Left forelimb (tissue), 1 donor: ENCODE results near the gene FBXW4.
"Not testable (repeated sequence)": the region's sequence is repeated elsewhere in the genome, so short reads cannot be mapped to it uniquely, and the experiment has no call there.

Source experiments
- DNase-seq: peaks from one replicate; pipeline ENCODE4 v3.0.0-alpha.2; 2018; ENCODE audit warnings: low spot score

Gene FBXW4

GRCh38 chr10:101653536-101653935 lies 41.4 kb downstream of the FBXW4 start:
- no peak for DNase-seq

DNA sequence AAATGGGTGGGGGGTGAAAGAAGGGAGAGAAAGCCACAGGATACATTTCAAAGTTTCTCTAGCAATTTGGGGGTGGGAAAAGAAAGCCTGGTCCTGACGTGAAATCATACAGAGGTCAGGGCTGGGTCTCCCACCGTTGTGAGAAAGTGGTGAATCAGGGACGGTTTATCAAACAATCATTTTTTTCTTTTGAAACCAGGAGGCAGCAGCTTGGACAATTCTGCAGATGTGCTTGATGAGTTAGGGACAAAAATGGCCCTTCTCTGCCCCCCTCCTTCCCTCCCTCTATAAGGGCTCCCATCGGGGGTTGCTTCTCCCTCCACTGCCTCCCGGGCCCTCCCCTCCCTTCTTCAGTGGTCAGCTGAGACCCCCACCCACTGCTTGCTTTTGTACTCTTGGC lies 43.6 kb downstream of the FBXW4 start:
- DNase-seq, result no peak

- DNase-seq, result no peak
Measured at GRCh38 chr10:101650863-101651262, 44.1 kb downstream of the FBXW4 start.

- no peak for DNase-seq
Measured at GRCh38 chr10:101649525-101650085, 45.4 kb downstream of the FBXW4 start.

DNA sequence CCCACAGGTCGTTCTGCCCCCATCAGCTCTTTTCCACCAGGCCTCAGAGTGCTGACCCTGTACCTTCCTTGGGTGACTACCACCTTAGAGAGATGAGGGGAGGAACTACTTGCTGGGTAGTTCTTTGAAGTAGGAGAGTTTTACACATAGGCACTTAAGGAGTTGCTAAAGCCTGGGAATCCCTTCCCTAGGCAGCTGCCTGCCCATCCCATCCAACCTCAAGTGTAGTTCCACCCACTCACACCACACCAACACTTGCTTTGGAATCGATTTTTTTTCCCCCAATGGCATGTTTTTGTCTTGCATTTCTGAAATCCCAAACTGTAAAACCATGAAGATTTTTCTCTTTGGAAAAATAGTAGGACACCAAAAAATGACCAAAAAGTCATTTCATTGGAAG lies 47.7 kb downstream of the FBXW4 start:
- no peak for DNase-seq

- no peak for DNase-seq
Measured at GRCh38 chr10:101646364-101646763, 48.6 kb downstream of the FBXW4 start.

- no peak for DNase-seq
Measured at GRCh38 chr10:101645659-101646058, 49.3 kb downstream of the FBXW4 start.

GRCh38 chr10:101644002-101644401 lies 51.0 kb downstream of the FBXW4 start:
- no peak for DNase-seq

- no peak for DNase-seq
Measured at GRCh38 chr10:101643546-101643945, 51.4 kb downstream of the FBXW4 start.

DNA sequence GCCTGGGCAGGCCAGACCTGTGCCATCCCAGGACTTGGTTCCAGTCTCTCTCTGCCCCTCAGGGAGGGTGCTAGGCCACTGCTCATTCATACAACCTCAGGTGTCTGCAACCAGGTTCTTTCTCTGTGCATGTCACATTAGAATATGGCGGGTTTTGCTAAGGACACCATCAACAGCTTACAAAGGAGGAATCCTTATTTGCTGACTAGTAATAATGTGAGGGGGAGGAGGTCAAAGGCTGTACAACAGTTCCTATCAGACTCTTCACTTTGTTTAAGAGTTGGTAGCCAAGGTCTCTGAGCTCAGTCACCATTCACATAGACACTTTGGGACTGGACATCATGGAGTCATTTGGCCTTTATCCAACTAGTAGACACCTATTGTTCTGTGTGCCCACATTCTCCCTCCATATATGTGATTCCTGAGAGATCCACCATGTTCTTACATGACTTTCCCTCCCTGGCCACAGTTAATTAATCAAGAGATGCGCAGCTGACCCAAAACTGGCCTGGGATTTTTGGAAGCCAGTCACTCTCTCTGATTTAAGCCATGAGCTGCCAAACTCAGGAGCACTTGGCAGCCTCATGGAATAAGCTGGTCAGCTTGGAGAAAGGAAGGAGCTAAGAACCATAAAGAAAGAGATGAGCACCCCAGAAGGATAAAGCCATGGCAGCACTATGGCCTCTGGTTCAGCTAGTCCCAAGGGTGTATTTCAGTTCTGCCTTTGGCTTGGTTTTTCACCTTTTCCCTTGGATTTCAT lies 55.6 kb downstream of the FBXW4 start:
- DNase-seq, result no peak

DNA sequence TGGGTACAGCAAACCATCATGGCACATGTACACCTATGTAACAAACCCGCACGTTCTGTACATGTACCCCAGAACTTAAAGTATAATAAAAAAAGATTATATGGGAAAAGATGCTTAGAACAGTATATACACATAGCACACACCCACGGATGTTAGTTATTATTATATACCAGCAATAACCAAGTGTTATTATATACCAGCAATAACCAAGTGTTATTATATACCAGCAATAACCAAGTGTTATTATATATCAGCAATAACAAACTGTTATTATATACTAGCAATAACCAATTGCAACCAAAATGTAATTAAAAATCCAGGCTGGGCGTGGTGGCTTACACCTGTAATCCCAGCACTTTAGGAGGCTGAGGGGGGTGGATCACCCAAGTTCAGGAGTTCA lies 61.5 kb downstream of the FBXW4 start:
- DNase-seq, result not testable (repeated sequence)

- no peak for DNase-seq
Measured at GRCh38 chr10:101631821-101632475, 63.0 kb downstream of the FBXW4 start.

DNA sequence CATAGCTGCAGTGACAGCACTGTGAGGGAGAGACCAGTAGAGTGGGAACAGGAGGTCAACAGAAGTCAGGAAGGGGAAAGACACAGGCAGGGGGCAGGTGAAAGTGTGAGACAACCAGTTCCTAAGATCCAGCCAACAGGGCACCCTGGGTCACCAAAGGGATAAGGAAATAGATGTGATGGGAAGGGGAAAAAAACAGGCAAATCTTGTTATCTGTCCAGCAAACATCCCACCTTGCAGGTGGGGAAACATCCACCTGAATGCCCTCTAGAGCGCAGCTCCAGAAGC lies 64.4 kb downstream of the FBXW4 start:
- DNase-seq, result no peak

GRCh38 chr10:101629837-101630632 lies 64.9 kb downstream of the FBXW4 start:
- no peak for DNase-seq

- no peak for DNase-seq
Measured at GRCh38 chr10:101625821-101626412, 69.1 kb downstream of the FBXW4 start.

DNA sequence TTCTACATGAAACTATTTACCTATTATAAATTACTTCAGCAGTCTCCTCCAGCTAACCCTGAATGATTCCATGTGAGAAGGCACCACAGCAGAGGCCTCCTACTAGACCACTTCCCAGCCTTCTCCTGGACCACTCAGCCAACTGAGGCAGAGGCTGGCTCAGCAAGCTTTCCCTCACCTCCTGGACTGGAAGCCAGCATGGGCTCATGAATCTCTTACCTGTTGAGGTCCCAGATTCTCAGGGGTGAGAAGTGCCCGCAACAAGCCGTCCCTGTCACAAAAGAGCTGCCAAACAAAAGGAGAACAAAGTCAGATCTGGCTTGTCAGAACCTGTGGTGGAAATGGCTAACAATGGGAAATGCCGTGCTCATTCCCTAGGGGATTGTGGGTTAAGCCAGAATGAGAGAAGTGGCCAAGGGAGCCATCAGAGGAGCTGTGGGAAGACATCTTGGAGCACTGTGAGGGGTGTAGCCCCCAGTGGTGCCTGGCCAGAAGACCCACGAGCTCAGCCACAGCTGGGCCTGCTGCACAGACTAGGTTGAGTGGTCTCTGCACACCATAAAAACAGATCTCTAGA lies 70.4 kb downstream of the FBXW4 start:
- DNase-seq, result no peak

DNA sequence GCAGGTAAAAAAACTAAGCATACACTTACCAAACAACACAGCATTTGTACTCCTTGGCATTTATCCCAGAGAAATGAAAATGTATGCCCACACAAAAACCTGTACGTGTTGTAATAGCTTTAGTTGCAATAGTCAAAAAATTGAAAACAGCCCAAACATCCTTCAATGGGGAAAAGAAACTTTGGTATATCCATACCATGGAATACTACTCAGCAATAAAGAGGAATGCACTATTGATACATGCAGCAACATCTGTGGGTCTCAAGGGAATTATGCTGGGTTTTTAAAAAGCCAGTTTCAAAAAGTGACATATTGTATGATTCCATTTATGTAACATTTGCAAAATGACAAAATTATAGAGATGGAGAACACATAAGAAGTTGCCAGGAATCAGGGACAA lies 71.4 kb downstream of the FBXW4 start:
- no peak for DNase-seq

- no peak for DNase-seq
Measured at GRCh38 chr10:101619983-101620382, 75.0 kb downstream of the FBXW4 start.

DNA sequence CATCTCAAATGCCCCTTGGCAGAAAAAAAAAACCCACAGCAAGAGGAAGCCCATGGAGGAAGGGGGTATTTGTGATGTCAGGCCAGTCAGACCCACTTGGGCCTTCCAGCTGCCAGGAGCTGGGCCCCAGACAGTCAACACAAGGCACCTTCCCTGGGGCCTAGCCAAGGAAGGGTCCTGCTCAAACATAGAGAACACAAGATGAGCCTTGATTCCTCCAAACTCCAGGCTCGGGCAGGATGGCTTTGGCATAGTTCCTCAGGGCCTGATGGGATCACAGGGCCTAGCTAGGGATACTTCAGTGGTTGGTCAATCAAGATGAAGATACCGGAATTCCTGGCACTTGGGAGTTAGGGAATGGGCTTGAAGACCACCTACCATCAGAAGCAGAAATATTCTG lies 76.1 kb downstream of the FBXW4 start:
- no peak for DNase-seq

GRCh38 chr10:101617824-101618568 lies 77.0 kb downstream of the FBXW4 start:
- DNase-seq, result no peak

DNA sequence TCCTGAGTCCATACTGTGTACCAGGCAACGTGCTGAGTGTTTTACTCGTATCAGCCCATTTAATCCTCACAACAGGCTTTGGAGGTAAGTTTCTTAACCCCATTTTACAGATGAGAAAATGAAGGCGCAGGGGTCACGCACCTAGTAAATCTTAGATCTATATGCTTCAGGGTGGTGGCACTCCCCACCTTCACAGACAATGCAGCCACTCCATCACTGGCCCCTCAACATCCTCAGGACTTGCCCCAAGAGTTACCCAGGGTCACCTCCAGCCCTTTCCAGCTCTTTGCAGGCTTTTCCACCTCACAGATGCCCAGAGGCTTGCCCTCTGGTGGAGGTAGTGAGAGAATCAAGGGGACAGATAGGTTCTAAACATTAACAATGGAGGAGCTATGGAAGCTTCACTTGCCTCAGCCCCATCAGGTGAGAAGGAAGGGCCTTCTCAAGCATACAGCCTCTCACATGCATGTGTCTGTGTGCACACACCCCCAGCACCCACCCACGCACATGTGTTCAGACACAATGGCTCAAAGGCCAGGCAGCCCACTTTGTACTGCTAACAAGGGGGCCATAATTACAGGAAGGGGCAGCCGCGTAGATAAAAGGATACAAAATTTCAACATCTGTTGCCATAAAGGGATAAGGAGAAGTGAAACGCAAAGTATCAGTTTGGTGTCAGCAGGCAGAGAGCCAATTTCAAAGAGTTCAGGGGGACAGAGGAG lies 77.7 kb downstream of the FBXW4 start:
- no peak for DNase-seq
